ENCODE data around the gene PRRT1.
"Not testable (repeated sequence)": the region's sequence is repeated elsewhere in the genome, so short reads cannot be mapped to it uniquely, and the experiment has no call there.

PRRT1 gene

DNA sequence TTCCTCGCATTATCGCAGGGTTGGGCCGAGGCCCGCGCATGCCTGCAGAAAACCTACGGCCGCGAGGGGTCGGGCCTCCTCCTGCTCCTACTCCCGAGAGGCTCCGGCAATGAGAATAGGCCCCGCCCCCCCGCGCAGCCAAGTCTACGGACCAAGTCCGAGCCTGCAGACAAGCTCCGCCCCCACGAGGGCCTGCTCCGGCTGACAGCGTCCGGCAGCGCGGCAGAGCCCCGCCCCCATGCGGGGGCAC, 43.8 kb upstream of the PRRT1 start:
- TF ChIP-seq CTCF (conservative IDR thresholded peaks at IDR 0.05; ENCODE audit: low read depth, low read length): peak; percentile 51
- peak overlapping the region; percentile 89 for H3K4me3 ChIP-seq (ENCODE audit: low read depth, low read length)
- DNase-seq (ENCODE audit: low read depth): peak; percentile 100

DNA sequence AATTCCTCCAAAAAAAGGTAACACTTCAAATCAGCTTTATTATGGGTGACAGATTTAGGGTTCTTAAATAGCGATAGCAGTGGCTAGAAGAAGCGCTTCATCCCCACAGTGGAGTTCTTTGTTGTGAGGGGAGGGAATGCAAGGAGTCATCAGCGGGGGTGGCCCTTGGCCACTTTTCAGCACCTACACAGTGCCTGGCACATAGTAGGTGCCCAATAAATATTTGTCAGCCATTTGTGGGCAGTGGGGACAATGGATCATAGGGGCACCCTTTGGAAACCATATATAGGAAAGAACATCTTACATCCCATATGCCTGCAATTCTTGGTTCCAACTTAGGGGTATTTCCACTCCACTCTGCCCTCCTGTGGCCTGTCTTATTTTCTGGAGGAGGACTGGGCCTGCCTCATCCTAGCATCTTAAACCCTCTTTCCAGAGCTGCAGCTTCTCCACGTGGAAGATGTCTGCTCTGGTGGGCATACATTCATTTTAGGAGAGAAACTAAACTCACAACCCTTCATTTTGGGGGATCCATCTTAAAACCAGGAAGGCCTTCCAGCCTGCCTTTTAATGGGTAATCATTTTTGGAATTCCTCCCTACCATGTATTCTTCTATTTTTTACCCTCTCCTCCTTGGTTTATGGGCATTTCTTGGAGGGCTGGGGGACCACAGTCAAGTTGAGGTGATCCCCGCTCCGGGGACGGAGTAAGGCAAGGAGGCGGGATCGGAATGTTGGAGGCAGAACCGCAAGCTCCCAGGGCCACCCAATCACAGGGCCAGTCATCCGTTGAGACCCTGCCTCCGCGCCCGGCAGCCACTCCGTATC, 43.3 kb upstream of the PRRT1 start:
- DNase-seq (ENCODE audit: low read depth): peak; percentile 82
- H3K4me3 ChIP-seq (ENCODE audit: low read depth, low read length): peak overlapping the region; percentile 49
- peak; percentile 82 for TF ChIP-seq CTCF (conservative IDR thresholded peaks at IDR 0.05; ENCODE audit: low read depth, low read length)

GRCh38 chr6:32194388-32194787, 42.6 kb upstream of the PRRT1 start:
- no peak for TF ChIP-seq CTCF (conservative IDR thresholded peaks at IDR 0.05; ENCODE audit: low read depth, low read length)
- DNase-seq (ENCODE audit: low read depth): no peak
- H3K4me3 ChIP-seq (ENCODE audit: low read depth, low read length): no peak overlapping the region

DNA sequence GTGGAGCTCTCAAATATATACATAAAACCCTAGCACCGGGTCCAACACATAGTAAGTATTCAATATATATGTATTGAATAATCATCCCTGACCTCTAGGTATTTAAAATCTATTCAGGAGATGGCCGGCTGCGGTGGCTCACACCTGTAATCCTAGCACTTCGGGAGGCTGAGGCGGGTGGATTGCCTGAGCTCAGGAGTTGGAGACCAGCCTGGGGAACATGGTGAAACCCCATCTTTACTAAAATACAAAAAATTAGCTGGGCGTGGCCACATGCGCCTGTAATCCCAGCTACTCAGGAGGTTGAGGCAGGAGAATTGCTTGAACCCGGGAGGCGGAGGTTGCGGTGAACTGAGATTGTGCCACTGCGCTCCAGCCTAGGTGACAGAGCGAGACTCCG, 41.4 kb upstream of the PRRT1 start:
- not testable (repeated sequence) for H3K4me3 ChIP-seq (ENCODE audit: low read depth, low read length); DNase-seq (ENCODE audit: low read depth)

GRCh38 chr6:32192608-32193039, 40.9 kb upstream of the PRRT1 start, which contains the start of gene GPSM3:
TSS of gene GPSM3 (minus strand) at chr6:32192643. CDS start at chr6:32192513, 130 bp downstream.
- peak; percentile 56 for DNase-seq (ENCODE audit: low read depth)
- H3K4me3 ChIP-seq (ENCODE audit: low read depth, low read length): peak within 1 kb of the TSS; percentile 44
- TF ChIP-seq CTCF (conservative IDR thresholded peaks at IDR 0.05; ENCODE audit: low read depth, low read length): no peak

- TF ChIP-seq CTCF (conservative IDR thresholded peaks at IDR 0.05; ENCODE audit: low read depth, low read length): no peak
- peak overlapping the region; percentile 30 for H3K4me3 ChIP-seq (ENCODE audit: low read depth, low read length)
- no peak for DNase-seq (ENCODE audit: low read depth)
Measured at GRCh38 chr6:32191696-32192607, 40.2 kb upstream of the PRRT1 start.

DNA sequence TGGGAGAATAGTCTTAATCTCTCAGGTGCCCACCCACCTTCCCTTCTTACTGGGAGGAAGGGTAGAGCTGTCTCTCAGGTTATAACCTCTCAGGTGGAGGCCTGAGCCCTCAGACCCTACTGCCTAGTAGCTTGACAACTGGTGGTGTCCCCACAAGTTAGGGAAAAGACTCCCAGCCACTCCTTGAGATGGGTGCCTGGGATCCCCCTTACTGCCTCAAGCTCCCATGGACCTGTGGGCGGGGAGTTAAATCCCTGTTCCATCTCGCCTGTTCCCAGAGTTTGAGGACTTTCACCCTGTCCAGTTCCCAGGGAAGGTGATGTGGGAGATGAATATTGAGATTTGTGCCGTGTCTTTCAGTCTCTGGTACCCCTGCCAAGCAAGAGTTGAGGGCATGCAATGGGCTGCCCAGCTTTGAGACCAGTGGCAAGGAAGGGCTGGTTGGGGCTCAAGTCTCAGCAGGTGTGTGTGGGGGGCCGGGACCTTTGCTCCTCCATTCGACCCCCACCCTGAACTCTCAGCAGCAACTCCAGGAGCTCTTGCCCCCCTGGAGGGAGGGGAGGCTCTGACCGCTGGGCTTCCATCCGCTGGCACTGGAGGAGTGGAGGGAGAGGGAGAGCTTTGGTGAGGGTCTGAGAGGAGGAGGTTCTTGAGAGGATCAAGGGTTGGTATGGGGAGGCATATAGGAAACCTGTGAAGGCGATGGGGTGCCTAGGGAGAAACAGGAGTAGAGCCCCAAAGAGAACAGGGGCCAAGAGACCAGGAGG, 39.4 kb upstream of the PRRT1 start:
- no peak overlapping the region for H3K4me3 ChIP-seq (ENCODE audit: low read depth, low read length)
- no peak for DNase-seq (ENCODE audit: low read depth)
- no peak for TF ChIP-seq CTCF (conservative IDR thresholded peaks at IDR 0.05; ENCODE audit: low read depth, low read length)

Data from choroid plexus epithelial cell (primary cell).